Upper lobe of right lung (tissue), 1 donor: Measurements from ENCODE around the gene LDB3. TPM values are rescaled to one million over a fixed set of nuclear protein-coding genes. Genes with fewer than 3 reads are reported as not detected.

ENCODE experiments used
- ATAC-seq: fragments of 200-7000 bp; cut with Tn5 transposase; one replicate; pipeline ENCODE4 v1.9.1; 2020; ENCODE audit warnings: mild to moderate bottlenecking, moderate library complexity
- DNase-seq: peaks from one replicate; pipeline ENCODE4 v3.0.0-alpha.2; 2020
- H3K27ac ChIP-seq: fragments of 200-600 bp; one replicate; pipeline ENCODE4 v1.8.0; 2022
- H3K27me3 ChIP-seq: fragments of 200-600 bp; one replicate; pipeline ENCODE4 v1.8.0; 2022; ENCODE audit warnings: mild to moderate bottlenecking
- H3K36me3 ChIP-seq: fragments of 200-600 bp; one replicate; pipeline ENCODE4 v1.8.0; 2022
- H3K4me1 ChIP-seq: fragments of 200-600 bp; one replicate; pipeline ENCODE4 v1.8.0; 2022
- H3K4me3 ChIP-seq: fragments of 200-600 bp; one replicate; pipeline ENCODE4 v1.8.0; 2022; ENCODE audit warnings: mild to moderate bottlenecking
- H3K9me3 ChIP-seq: fragments of 200-600 bp; one replicate; pipeline ENCODE4 v1.8.0; 2022
- intact Hi-C: fragments of 100-400 bp; cut with DNase I; formaldehyde crosslinking; loops from one replicate; pipeline ENCODE4 v1.11.0; 2022
- total RNA-seq: library from RNA; stranded (reverse); fragmentation: NEBNext Ultra II Directional; extraction: Animal tissue kit (Norgen Biotek cat#: 25700); gene quantifications from one replicate; pipeline ENCODE4 v1.2.1, GENCODE V29; 2021
- TF ChIP-seq, protein P1 (sequence below): fragments of 200-600 bp; IDR thresholded peaks from one replicate; pipeline ENCODE4 v1.8.0; 2022; ENCODE audit warnings: antibody characterized with exemption
- donor health status: DM: no; HTN: yes; CAD: no; lungs with severe emphysema.

The LDB3 gene
- total RNA-seq, 1 donor from 2014 or later, result 2.5 TPM

DNA sequence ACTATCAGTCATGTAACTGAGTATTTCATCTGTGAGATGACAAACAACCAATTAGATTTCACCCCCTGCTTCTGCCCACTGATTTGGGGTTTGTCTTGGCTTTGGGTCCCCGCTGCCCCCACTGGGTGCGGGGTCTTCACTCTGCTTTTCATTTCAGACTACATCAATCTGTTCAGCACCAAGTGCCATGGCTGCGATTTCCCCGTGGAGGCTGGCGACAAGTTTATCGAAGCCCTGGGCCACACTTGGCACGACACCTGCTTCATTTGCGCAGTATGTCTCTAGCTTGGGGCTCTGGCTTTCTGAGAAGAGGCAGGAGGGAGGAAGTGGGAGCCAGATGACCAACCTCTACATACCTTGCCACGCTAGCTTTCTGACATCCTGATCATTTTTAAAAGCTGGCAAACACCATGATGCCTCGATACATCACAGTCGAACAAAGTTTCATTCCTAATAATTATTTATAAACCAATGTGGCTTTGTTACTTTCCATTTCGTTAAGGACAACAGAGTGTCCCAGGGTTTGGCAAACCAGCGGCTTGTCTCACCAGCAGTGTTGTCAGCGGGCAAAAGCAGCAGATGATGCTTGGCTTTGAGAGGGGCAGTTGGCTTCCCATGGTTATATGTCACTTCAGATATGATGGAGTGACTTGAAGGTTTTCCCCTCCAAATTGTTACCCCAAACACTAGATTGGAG, 57.8 kb downstream of the LDB3 start:
- no peak for DNase-seq
- no peak for ATAC-seq
- Histone ChIP-seq H3K36me3 (no peaks in the 10 kb centered on the region), H3K9me3 (no peaks in the 10 kb centered on the region), H3K4me3 (no peak overlapping the region), H3K27ac (no peak overlapping the region), H3K27me3 (no peaks in the 10 kb centered on the region), H3K4me1 (no peaks in the 10 kb centered on the region)
- TF ChIP-seq, protein P1, sequence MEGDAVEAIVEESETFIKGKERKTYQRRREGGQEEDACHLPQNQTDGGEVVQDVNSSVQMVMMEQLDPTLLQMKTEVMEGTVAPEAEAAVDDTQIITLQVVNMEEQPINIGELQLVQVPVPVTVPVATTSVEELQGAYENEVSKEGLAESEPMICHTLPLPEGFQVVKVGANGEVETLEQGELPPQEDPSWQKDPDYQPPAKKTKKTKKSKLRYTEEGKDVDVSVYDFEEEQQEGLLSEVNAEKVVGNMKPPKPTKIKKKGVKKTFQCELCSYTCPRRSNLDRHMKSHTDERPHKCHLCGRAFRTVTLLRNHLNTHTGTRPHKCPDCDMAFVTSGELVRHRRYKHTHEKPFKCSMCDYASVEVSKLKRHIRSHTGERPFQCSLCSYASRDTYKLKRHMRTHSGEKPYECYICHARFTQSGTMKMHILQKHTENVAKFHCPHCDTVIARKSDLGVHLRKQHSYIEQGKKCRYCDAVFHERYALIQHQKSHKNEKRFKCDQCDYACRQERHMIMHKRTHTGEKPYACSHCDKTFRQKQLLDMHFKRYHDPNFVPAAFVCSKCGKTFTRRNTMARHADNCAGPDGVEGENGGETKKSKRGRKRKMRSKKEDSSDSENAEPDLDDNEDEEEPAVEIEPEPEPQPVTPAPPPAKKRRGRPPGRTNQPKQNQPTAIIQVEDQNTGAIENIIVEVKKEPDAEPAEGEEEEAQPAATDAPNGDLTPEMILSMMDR, result no peak
- intact Hi-C loops, result no loop called here

- Histone ChIP-seq H3K27ac (no peak overlapping the region), H3K27me3 (no peaks in the 10 kb centered on the region), H3K4me1 (no peaks in the 10 kb centered on the region), H3K9me3 (no peaks in the 10 kb centered on the region), H3K4me3 (no peak overlapping the region), H3K36me3 (no peaks in the 10 kb centered on the region)
- ATAC-seq (no peak), DNase-seq (no peak)
- intact Hi-C loops, result no loop called here
- TF ChIP-seq, protein P1, result no peak
These were observed 58.3 kb downstream of the LDB3 start for GRCh38 chr10:86726677-86726999.

GRCh38 chr10:86727470-86727869, 59.2 kb downstream of the LDB3 start:
- Histone ChIP-seq H3K36me3 (no peaks in the 10 kb centered on the region), H3K4me3 (no peak overlapping the region), H3K4me1 (no peaks in the 10 kb centered on the region), H3K9me3 (no peaks in the 10 kb centered on the region), H3K27ac (no peak overlapping the region), H3K27me3 (no peaks in the 10 kb centered on the region)
- TF ChIP-seq, protein P1, result no peak
- no peak for DNase-seq
- intact Hi-C loops, result no loop called here
- ATAC-seq, result no peak

- TF ChIP-seq, protein P1, result no peak
These were observed 59.7 kb downstream of the LDB3 start for GRCh38 chr10:86728056-86728455.

GRCh38 chr10:86729677-86730076, 61.4 kb downstream of the LDB3 start:
- no peak for DNase-seq
- H3K27ac ChIP-seq, result no peak overlapping the region
- intact Hi-C loops, result no loop called here
- H3K4me3 ChIP-seq, result no peak overlapping the region
- H3K4me1 ChIP-seq, result peaks cover 3% of the 10 kb centered on the region
- H3K36me3 ChIP-seq, result no peaks in the 10 kb centered on the region
- TF ChIP-seq, protein P1, result no peak
- no peaks in the 10 kb centered on the region for H3K9me3 ChIP-seq
- ATAC-seq, result no peak
- H3K27me3 ChIP-seq, result no peaks in the 10 kb centered on the region

More at GRCh38 chr10:86728056-86728455, 59.7 kb downstream of the LDB3 start:
- no peak for DNase-seq
- H3K9me3 ChIP-seq, result no peaks in the 10 kb centered on the region
- intact Hi-C loops, result no loop called here
- H3K27ac ChIP-seq, result no peak overlapping the region
- H3K4me3 ChIP-seq, result no peak overlapping the region
- no peaks in the 10 kb centered on the region for H3K4me1 ChIP-seq
- ATAC-seq, result no peak
- H3K36me3 ChIP-seq, result no peaks in the 10 kb centered on the region
- H3K27me3 ChIP-seq, result no peaks in the 10 kb centered on the region

- Histone ChIP-seq H3K27me3 (no peaks in the 10 kb centered on the region), H3K4me1 (peaks cover 3% of the 10 kb centered on the region), H3K4me3 (no peak overlapping the region), H3K36me3 (no peaks in the 10 kb centered on the region), H3K9me3 (no peaks in the 10 kb centered on the region), H3K27ac (no peak overlapping the region)
- DNase-seq (no peak), ATAC-seq (no peak)
- intact Hi-C loops, result no loop called here
- TF ChIP-seq, protein P1, result no peak
These were observed 61.9 kb downstream of the LDB3 start for GRCh38 chr10:86730227-86730626.
